ENCODE measurements around the gene CCSER1. TPM values are rescaled to one million over a fixed set of nuclear protein-coding genes. Genes with fewer than 3 reads are reported as not detected.

Gene CCSER1
- total RNA-seq, 1 donor: 0.43 TPM

GRCh38 chr4:90603540-90603939 is 476.3 kb downstream of the CCSER1 start:
- no peak overlapping the region for H3K4me3 ChIP-seq (ENCODE audit: low read depth, low read length)
- TF ChIP-seq, protein P1, sequence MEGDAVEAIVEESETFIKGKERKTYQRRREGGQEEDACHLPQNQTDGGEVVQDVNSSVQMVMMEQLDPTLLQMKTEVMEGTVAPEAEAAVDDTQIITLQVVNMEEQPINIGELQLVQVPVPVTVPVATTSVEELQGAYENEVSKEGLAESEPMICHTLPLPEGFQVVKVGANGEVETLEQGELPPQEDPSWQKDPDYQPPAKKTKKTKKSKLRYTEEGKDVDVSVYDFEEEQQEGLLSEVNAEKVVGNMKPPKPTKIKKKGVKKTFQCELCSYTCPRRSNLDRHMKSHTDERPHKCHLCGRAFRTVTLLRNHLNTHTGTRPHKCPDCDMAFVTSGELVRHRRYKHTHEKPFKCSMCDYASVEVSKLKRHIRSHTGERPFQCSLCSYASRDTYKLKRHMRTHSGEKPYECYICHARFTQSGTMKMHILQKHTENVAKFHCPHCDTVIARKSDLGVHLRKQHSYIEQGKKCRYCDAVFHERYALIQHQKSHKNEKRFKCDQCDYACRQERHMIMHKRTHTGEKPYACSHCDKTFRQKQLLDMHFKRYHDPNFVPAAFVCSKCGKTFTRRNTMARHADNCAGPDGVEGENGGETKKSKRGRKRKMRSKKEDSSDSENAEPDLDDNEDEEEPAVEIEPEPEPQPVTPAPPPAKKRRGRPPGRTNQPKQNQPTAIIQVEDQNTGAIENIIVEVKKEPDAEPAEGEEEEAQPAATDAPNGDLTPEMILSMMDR (IDR thresholded peaks at IDR 0.05; ENCODE audit: insufficient read depth, low read depth, low read length): no peak
- DNase-seq (ENCODE audit: low read depth): no peak

DNA sequence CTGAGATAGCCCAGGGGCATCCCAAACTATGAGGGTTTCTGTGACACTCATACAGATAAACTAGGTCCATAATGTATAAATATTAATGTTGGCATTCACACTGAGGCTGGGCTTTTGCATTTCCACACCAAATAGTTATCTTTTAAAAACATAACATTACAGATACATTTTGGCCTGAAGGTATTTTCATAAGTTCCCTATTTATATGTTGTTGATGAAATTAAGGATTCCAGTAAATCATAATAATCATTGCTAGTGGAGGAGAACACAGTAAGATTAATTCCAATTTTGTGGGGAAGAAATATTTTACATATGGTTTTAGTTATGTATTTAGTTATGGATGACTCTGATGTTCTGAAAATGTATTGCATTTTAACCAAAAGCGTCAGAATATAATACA is 479.6 kb downstream of the CCSER1 start:
- no peak for DNase-seq (ENCODE audit: low read depth)
- TF ChIP-seq, protein P1 (IDR thresholded peaks at IDR 0.05; ENCODE audit: insufficient read depth, low read depth, low read length): no peak
- H3K4me3 ChIP-seq (ENCODE audit: low read depth, low read length): no peak overlapping the region

DNA sequence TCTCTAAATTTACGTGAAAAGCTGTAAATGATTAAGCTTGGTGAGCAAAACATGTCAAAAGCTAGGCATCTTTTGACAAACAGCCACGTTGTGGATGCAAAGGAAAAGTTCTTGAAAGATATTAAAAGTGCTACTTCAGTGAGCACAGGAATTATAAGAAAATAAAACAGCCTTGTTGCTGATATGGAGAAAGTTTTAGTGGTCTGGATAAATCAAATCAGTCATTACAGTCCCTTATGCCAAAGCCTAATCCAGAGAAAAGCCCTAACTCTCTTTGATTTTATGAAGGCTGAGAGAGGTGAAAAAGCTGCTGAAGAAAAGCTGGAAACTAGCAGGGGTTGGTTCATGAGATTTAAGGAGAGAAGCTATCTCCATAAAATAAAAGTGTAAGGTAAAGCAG is 487.2 kb downstream of the CCSER1 start:
- TF ChIP-seq, protein P1 (IDR thresholded peaks at IDR 0.05; ENCODE audit: insufficient read depth, low read depth, low read length): no peak
- DNase-seq (ENCODE audit: low read depth): no peak
- no peak overlapping the region for H3K4me3 ChIP-seq (ENCODE audit: low read depth, low read length)

- H3K4me3 ChIP-seq (ENCODE audit: low read depth, low read length): no peak overlapping the region
- DNase-seq (ENCODE audit: low read depth): no peak
- TF ChIP-seq, protein P1 (IDR thresholded peaks at IDR 0.05; ENCODE audit: insufficient read depth, low read depth, low read length): no peak
Measured at GRCh38 chr4:90621080-90621479, 493.9 kb downstream of the CCSER1 start.

DNA sequence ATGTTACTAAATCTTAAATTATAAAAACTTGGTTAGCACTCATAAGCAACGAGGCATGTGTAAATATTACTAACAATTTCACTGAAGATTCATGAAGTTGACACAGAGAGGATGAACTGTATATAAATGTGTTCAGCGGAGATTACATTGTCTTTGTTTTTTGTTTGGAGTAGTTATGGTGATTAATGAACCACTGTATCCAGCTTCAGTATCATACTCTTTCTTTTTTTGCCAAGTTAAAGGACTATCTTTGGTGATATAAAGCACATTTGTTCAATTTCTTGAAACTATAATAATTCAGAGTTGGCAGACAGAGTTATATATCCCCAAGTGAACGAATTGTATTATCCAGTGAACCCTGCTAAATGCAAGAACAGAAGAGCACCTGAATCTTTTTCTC is 497.6 kb downstream of the CCSER1 start:
- no peak for DNase-seq (ENCODE audit: low read depth)
- H3K4me3 ChIP-seq (ENCODE audit: low read depth, low read length): no peak overlapping the region
- TF ChIP-seq, protein P1 (IDR thresholded peaks at IDR 0.05; ENCODE audit: insufficient read depth, low read depth, low read length): no peak

- no peak overlapping the region for H3K4me3 ChIP-seq (ENCODE audit: low read depth, low read length)
- no peak for DNase-seq (ENCODE audit: low read depth)
- TF ChIP-seq, protein P1 (IDR thresholded peaks at IDR 0.05; ENCODE audit: insufficient read depth, low read depth, low read length): no peak
Measured at GRCh38 chr4:90641861-90642599, 514.8 kb downstream of the CCSER1 start.

GRCh38 chr4:90643156-90643555 is 516.0 kb downstream of the CCSER1 start:
- TF ChIP-seq, protein P1 (IDR thresholded peaks at IDR 0.05; ENCODE audit: insufficient read depth, low read depth, low read length): no peak
- no peak for DNase-seq (ENCODE audit: low read depth)
- H3K4me3 ChIP-seq (ENCODE audit: low read depth, low read length): no peak overlapping the region

All from fibroblast of villous mesenchyme (primary cell).